Measurements from ENCODE around the gene HP1BP3. TPM values are rescaled to one million over a fixed set of nuclear protein-coding genes. Genes with fewer than 3 reads are reported as not detected.

HP1BP3 gene
- total RNA-seq, 1 donor = 258 TPM

DNA sequence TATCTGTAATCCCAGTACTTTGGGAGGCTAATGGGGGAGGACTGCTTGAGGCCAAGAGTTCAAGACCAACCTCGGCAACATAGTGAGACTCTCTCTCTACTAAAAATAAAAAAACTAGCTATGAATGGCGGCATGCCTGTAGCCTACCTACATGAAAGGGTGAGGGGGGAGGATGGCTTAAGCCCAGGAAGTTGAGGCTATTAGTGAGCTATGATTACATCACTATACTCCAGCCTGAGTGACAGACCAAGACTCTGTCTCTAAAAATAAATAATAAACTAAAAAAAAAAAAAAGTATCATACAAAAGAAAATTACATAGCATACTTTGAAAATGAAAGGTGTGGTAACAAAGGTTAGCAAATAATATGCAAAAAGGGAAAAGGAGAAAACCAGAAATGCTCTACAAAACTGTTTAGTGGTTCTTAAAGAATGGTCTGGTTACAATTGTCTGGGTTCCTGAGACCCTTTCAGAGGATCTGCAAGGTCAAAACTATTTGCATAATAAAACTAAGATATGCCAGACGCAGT is 35.6 kb downstream of the HP1BP3 start:
- no peak for DNase-seq (ENCODE audit: low read depth)
- TF ChIP-seq, protein P1, sequence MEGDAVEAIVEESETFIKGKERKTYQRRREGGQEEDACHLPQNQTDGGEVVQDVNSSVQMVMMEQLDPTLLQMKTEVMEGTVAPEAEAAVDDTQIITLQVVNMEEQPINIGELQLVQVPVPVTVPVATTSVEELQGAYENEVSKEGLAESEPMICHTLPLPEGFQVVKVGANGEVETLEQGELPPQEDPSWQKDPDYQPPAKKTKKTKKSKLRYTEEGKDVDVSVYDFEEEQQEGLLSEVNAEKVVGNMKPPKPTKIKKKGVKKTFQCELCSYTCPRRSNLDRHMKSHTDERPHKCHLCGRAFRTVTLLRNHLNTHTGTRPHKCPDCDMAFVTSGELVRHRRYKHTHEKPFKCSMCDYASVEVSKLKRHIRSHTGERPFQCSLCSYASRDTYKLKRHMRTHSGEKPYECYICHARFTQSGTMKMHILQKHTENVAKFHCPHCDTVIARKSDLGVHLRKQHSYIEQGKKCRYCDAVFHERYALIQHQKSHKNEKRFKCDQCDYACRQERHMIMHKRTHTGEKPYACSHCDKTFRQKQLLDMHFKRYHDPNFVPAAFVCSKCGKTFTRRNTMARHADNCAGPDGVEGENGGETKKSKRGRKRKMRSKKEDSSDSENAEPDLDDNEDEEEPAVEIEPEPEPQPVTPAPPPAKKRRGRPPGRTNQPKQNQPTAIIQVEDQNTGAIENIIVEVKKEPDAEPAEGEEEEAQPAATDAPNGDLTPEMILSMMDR (IDR thresholded peaks at IDR 0.05; ENCODE audit: insufficient read depth, low read depth, low read length) = no peak
- H3K4me3 ChIP-seq (ENCODE audit: low read depth, low read length) = no peak overlapping the region

GRCh38 chr1:20742671-20743070 is 44.4 kb downstream of the HP1BP3 start:
- H3K4me3 ChIP-seq (ENCODE audit: low read depth, low read length) = no peak overlapping the region
- TF ChIP-seq, protein P1 (IDR thresholded peaks at IDR 0.05; ENCODE audit: insufficient read depth, low read depth, low read length) = no peak
- peak; percentile 13 for DNase-seq (ENCODE audit: low read depth)

DNA sequence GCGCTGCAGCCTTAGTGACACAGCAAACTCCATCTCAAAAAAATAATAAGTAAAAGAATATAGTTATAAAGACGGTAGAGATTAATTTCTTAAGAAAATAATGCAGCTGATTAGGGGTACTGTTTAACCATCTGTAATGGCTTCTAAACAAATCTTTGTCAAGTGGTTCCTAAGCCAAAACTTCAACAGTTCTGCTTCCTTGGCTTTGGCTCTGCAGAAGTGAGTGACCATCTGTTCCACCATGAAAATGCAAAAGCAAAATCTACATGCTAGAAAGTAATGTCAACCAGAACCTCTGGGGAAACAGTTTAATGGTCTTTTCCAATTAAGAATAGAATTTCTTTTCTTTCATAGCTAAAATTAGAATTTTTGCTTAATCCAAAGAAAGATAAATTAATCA is 46.3 kb downstream of the HP1BP3 start:
- no peak for DNase-seq (ENCODE audit: low read depth)
- TF ChIP-seq, protein P1 (IDR thresholded peaks at IDR 0.05; ENCODE audit: insufficient read depth, low read depth, low read length) = no peak
- no peak overlapping the region for H3K4me3 ChIP-seq (ENCODE audit: low read depth, low read length)

DNA sequence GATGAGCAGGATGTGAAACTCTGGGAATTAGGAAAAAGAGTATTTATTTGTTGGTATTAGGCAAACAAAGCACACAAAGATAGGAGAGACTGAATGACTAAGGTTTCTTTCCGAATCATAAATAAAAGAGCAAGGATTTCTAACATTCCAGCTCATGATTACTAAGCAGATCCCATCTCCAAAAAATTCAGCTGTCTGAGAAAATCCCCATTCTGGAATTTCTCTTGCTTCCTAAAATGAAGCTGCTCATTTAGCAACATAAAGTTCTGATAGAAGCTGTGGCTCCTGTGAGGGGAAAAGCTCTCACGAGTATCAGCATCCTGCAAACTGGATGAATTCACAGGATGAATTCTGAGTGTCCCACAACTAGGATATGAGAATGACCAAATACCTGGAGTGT is 47.9 kb downstream of the HP1BP3 start:
- no peak overlapping the region for H3K4me3 ChIP-seq (ENCODE audit: low read depth, low read length)
- TF ChIP-seq, protein P1 (IDR thresholded peaks at IDR 0.05; ENCODE audit: insufficient read depth, low read depth, low read length) = no peak
- DNase-seq (ENCODE audit: low read depth) = peak; percentile 68

- no peak for DNase-seq (ENCODE audit: low read depth)
- TF ChIP-seq, protein P1 (IDR thresholded peaks at IDR 0.05; ENCODE audit: insufficient read depth, low read depth, low read length) = no peak
- H3K4me3 ChIP-seq (ENCODE audit: low read depth, low read length) = no peak overlapping the region
Observed at GRCh38 chr1:20735581-20736111, 51.5 kb downstream of the HP1BP3 start.

GRCh38 chr1:20733360-20733975 is 53.6 kb downstream of the HP1BP3 start:
- peak overlapping the region; percentile 62 for H3K4me3 ChIP-seq (ENCODE audit: low read depth, low read length)
- no peak for DNase-seq (ENCODE audit: low read depth)
- TF ChIP-seq, protein P1 (IDR thresholded peaks at IDR 0.05; ENCODE audit: insufficient read depth, low read depth, low read length) = no peak
